Measurements from ENCODE around the gene MVK. TPM values are rescaled to one million over a fixed set of nuclear protein-coding genes. Genes with fewer than 3 reads are reported as not detected.

Gene MVK
- total and polyA plus RNA-seq, 2 experiments from 2014 or later, result 16.7 to 40.1 TPM

DNA sequence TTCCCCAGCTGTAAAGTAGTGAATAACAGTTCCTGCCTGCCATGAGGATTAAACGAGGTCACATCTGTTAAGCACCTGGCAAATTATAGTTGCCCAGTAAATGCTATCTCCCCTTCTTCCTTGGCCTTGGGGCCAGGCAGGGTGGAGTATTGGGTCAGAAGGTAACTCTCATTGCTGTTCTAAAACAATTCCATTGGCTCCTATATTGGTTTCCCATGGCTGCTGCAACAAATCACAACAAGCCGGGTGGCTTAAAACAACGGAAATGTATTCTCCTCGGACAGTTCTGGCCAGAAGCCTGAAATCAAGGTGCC is 32.2 kb upstream of the MVK start:
- DNase-seq (ENCODE audit: low spot score) (no peak), ATAC-seq (no peak)
- Histone ChIP-seq H4K20me1 (replicated peaks; ENCODE audit: insufficient read depth) (no peaks in the 10 kb centered on the region), H3K4me2 (no peak overlapping the region), H3K27ac (ENCODE audit: low read depth) (no peak overlapping the region), H3K36me3 (ENCODE audit: insufficient read depth) (no peaks in the 10 kb centered on the region), H3F3A (replicated peaks; ENCODE audit: low read depth) (no peaks in the 10 kb centered on the region), H3K79me2 (replicated peaks; ENCODE audit: insufficient read depth) (no peaks in the 10 kb centered on the region), H2AFZ (no peak overlapping the region), H3K27me3 (ENCODE audit: insufficient read depth) (no peaks in the 10 kb centered on the region), H3K9me2 (ENCODE audit: insufficient read depth) (no peaks in the 10 kb centered on the region), H3K4me1 (ENCODE audit: insufficient read depth) (no peaks in the 10 kb centered on the region), H3K4me3 (no peak overlapping the region)
- Mint-ChIP-seq H3K27me3 (ENCODE audit: insufficient read depth, low read depth, poor library complexity) (peaks cover 14% of the 10 kb centered on the region), H3K4me3 (no peak overlapping the region), H3K4me1 (no peaks in the 10 kb centered on the region), H3K9me3 (no peaks in the 10 kb centered on the region), H3K36me3 (ENCODE audit: low read depth) (no peaks in the 10 kb centered on the region), H3K27ac (no peak overlapping the region)
- TF ChIP-seq CREB1 (CRISPR knock-in tag; IDR thresholded peaks at IDR 0.05; ENCODE audit: low read depth) (no peak), ZNF114 (CRISPR knock-in tag; IDR thresholded peaks at IDR 0.05) (no peak), JUNB (IDR thresholded peaks at IDR 0.05; ENCODE audit: unreplicated experiment) (no peak), POLR2AphosphoS5 (IDR thresholded peaks at IDR 0.05; ENCODE audit: low read depth) (no peak), EZH2phosphoT487 (IDR thresholded peaks at IDR 0.05; ENCODE audit: unreplicated experiment) (no peak), NANOG (IDR thresholded peaks at IDR 0.05; ENCODE audit: borderline replicate concordance) (no peak), ZNF331 (CRISPR knock-in tag; IDR thresholded peaks at IDR 0.05; ENCODE audit: low read depth) (no peak), STAT1 (IDR thresholded peaks at IDR 0.05; ENCODE audit: unreplicated experiment) (no peak), EZH2 (IDR thresholded peaks at IDR 0.05; ENCODE audit: low read depth, unreplicated experiment) (no peak)
- TF ChIP-seq, protein P1, sequence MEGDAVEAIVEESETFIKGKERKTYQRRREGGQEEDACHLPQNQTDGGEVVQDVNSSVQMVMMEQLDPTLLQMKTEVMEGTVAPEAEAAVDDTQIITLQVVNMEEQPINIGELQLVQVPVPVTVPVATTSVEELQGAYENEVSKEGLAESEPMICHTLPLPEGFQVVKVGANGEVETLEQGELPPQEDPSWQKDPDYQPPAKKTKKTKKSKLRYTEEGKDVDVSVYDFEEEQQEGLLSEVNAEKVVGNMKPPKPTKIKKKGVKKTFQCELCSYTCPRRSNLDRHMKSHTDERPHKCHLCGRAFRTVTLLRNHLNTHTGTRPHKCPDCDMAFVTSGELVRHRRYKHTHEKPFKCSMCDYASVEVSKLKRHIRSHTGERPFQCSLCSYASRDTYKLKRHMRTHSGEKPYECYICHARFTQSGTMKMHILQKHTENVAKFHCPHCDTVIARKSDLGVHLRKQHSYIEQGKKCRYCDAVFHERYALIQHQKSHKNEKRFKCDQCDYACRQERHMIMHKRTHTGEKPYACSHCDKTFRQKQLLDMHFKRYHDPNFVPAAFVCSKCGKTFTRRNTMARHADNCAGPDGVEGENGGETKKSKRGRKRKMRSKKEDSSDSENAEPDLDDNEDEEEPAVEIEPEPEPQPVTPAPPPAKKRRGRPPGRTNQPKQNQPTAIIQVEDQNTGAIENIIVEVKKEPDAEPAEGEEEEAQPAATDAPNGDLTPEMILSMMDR (conservative IDR thresholded peaks at IDR 0.05; ENCODE audit: low read depth in 2 of 2), result no peak
- TF ChIP-seq, protein P2, sequence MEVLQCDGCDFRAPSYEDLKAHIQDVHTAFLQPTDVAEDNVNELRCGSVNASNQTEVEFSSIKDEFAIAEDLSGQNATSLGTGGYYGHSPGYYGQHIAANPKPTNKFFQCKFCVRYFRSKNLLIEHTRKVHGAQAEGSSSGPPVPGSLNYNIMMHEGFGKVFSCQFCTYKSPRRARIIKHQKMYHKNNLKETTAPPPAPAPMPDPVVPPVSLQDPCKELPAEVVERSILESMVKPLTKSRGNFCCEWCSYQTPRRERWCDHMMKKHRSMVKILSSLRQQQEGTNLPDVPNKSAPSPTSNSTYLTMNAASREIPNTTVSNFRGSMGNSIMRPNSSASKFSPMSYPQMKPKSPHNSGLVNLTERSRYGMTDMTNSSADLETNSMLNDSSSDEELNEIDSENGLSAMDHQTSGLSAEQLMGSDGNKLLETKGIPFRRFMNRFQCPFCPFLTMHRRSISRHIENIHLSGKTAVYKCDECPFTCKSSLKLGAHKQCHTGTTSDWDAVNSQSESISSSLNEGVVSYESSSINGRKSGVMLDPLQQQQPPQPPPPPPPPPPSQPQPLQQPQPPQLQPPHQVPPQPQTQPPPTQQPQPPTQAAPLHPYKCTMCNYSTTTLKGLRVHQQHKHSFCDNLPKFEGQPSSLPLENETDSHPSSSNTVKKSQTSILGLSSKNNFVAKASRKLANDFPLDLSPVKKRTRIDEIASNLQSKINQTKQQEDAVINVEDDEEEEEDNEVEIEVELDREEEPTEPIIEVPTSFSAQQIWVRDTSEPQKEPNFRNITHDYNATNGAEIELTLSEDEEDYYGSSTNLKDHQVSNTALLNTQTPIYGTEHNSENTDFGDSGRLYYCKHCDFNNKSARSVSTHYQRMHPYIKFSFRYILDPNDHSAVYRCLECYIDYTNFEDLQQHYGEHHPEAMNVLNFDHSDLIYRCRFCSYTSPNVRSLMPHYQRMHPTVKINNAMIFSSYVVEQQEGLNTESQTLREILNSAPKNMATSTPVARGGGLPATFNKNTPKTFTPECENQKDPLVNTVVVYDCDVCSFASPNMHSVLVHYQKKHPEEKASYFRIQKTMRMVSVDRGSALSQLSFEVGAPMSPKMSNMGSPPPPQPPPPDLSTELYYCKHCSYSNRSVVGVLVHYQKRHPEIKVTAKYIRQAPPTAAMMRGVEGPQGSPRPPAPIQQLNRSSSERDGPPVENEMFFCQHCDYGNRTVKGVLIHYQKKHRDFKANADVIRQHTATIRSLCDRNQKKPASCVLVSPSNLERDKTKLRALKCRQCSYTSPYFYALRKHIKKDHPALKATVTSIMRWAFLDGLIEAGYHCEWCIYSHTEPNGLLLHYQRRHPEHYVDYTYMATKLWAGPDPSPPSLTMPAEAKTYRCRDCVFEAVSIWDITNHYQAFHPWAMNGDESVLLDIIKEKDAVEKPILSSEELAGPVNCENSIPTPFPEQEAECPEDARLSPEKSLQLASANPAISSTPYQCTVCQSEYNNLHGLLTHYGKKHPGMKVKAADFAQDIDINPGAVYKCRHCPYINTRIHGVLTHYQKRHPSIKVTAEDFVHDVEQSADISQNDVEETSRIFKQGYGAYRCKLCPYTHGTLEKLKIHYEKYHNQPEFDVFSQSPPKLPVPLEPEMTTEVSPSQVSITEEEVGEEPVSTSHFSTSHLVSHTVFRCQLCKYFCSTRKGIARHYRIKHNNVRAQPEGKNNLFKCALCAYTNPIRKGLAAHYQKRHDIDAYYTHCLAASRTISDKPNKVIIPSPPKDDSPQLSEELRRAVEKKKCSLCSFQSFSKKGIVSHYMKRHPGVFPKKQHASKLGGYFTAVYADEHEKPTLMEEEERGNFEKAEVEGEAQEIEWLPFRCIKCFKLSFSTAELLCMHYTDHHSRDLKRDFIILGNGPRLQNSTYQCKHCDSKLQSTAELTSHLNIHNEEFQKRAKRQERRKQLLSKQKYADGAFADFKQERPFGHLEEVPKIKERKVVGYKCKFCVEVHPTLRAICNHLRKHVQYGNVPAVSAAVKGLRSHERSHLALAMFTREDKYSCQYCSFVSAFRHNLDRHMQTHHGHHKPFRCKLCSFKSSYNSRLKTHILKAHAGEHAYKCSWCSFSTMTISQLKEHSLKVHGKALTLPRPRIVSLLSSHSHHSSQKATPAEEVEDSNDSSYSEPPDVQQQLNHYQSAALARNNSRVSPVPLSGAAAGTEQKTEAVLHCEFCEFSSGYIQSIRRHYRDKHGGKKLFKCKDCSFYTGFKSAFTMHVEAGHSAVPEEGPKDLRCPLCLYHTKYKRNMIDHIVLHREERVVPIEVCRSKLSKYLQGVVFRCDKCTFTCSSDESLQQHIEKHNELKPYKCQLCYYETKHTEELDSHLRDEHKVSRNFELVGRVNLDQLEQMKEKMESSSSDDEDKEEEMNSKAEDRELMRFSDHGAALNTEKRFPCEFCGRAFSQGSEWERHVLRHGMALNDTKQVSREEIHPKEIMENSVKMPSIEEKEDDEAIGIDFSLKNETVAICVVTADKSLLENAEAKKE (CRISPR knock-in tag; IDR thresholded peaks at IDR 0.05), result no peak
- TF ChIP-seq, protein P3, sequence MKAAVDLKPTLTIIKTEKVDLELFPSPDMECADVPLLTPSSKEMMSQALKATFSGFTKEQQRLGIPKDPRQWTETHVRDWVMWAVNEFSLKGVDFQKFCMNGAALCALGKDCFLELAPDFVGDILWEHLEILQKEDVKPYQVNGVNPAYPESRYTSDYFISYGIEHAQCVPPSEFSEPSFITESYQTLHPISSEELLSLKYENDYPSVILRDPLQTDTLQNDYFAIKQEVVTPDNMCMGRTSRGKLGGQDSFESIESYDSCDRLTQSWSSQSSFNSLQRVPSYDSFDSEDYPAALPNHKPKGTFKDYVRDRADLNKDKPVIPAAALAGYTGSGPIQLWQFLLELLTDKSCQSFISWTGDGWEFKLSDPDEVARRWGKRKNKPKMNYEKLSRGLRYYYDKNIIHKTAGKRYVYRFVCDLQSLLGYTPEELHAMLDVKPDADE (IDR thresholded peaks at IDR 0.05), result no peak
- TF ChIP-seq, protein P4, sequence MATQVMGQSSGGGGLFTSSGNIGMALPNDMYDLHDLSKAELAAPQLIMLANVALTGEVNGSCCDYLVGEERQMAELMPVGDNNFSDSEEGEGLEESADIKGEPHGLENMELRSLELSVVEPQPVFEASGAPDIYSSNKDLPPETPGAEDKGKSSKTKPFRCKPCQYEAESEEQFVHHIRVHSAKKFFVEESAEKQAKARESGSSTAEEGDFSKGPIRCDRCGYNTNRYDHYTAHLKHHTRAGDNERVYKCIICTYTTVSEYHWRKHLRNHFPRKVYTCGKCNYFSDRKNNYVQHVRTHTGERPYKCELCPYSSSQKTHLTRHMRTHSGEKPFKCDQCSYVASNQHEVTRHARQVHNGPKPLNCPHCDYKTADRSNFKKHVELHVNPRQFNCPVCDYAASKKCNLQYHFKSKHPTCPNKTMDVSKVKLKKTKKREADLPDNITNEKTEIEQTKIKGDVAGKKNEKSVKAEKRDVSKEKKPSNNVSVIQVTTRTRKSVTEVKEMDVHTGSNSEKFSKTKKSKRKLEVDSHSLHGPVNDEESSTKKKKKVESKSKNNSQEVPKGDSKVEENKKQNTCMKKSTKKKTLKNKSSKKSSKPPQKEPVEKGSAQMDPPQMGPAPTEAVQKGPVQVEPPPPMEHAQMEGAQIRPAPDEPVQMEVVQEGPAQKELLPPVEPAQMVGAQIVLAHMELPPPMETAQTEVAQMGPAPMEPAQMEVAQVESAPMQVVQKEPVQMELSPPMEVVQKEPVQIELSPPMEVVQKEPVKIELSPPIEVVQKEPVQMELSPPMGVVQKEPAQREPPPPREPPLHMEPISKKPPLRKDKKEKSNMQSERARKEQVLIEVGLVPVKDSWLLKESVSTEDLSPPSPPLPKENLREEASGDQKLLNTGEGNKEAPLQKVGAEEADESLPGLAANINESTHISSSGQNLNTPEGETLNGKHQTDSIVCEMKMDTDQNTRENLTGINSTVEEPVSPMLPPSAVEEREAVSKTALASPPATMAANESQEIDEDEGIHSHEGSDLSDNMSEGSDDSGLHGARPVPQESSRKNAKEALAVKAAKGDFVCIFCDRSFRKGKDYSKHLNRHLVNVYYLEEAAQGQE (IDR thresholded peaks at IDR 0.05; ENCODE audit: unreplicated experiment), result no peak
